ENCODE data around the gene SHROOM1.

SHROOM1 gene

GRCh38 chr5:132853790-132854189 is 23.3 kb upstream of the SHROOM1 start:
- DNase-seq (ENCODE audit: low read depth) = no peak
- no peak for TF ChIP-seq CTCF (IDR thresholded peaks at IDR 0.05; ENCODE audit: low read depth, low read length, missing control alignments)
- H3K4me3 ChIP-seq (ENCODE audit: low read depth, low read length) = no peak overlapping the region

GRCh38 chr5:132853323-132853722 is 22.9 kb upstream of the SHROOM1 start:
- DNase-seq (ENCODE audit: low read depth) = no peak
- H3K4me3 ChIP-seq (ENCODE audit: low read depth, low read length) = no peak overlapping the region
- TF ChIP-seq CTCF (IDR thresholded peaks at IDR 0.05; ENCODE audit: low read depth, low read length, missing control alignments) = no peak

- no peak for DNase-seq (ENCODE audit: low read depth)
- no peak overlapping the region for H3K4me3 ChIP-seq (ENCODE audit: low read depth, low read length)
- no peak for TF ChIP-seq CTCF (IDR thresholded peaks at IDR 0.05; ENCODE audit: low read depth, low read length, missing control alignments)
Observed at GRCh38 chr5:132850066-132850465, 19.6 kb upstream of the SHROOM1 start.

- no peak overlapping the region for H3K4me3 ChIP-seq (ENCODE audit: low read depth, low read length)
- TF ChIP-seq CTCF (IDR thresholded peaks at IDR 0.05; ENCODE audit: low read depth, low read length, missing control alignments) = no peak
- no peak for DNase-seq (ENCODE audit: low read depth)
Observed at GRCh38 chr5:132849347-132849746, 18.9 kb upstream of the SHROOM1 start.

GRCh38 chr5:132848270-132848669 is 17.8 kb upstream of the SHROOM1 start:
- TF ChIP-seq CTCF (IDR thresholded peaks at IDR 0.05; ENCODE audit: low read depth, low read length, missing control alignments) = no peak
- DNase-seq (ENCODE audit: low read depth) = no peak
- no peak overlapping the region for H3K4me3 ChIP-seq (ENCODE audit: low read depth, low read length)

- DNase-seq (ENCODE audit: low read depth) = no peak
- no peak for TF ChIP-seq CTCF (IDR thresholded peaks at IDR 0.05; ENCODE audit: low read depth, low read length, missing control alignments)
- H3K4me3 ChIP-seq (ENCODE audit: low read depth, low read length) = no peak overlapping the region
Observed at GRCh38 chr5:132841305-132841704, 10.9 kb upstream of the SHROOM1 start.

- no peak for DNase-seq (ENCODE audit: low read depth)
- H3K4me3 ChIP-seq (ENCODE audit: low read depth, low read length) = no peak overlapping the region
- TF ChIP-seq CTCF (IDR thresholded peaks at IDR 0.05; ENCODE audit: low read depth, low read length, missing control alignments) = no peak
Observed at GRCh38 chr5:132840896-132841295, 10.4 kb upstream of the SHROOM1 start.

Data from GM12864 (cell line).